ENCODE results near the gene CHTF8.

DNA sequence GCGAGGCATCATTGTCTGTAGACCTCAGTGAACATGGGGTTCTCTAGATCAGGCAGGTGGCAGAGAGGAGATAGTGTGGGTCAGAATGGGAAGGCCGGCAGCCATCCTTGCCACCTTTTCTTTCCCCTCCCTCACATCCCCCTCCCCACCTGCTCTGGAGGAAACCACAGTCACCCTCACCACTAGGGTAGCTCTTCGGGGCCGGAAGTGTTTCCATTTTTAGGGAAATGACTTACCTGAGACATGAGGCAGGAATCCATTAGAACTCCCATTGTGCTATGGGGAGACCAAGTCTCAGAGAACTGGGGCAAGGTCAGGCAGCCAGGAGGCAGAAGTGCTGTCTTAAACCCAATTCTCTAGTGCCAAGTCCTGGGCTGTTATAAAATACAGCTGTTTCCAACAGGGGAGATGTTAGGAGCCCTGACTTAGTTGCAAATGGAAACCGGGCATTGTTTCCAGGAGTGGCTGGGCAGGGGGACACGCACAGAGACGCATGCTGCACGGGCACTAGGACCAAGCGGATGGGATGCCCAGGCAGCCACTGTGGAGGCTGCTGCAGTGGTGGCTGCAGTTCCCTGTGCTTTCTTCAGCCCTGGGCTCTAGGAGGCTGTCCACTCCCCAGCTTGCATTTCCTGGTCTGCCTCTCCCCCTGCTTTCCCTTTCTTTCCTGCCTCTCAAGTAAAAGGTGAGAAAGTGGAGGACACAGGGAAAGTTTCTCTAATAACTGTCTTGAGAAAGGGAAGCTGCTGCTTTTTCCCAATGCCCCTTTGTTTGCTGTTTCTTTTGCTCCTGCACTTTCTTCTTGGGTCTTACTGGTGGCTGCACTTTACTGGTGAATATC is 24.1 kb downstream of the CHTF8 start:
- TF ChIP-seq CEBPB (IDR thresholded peaks at IDR 0.05) (no peak), EP300 (IDR thresholded peaks at IDR 0.05; ENCODE audit: borderline replicate concordance) (no peak), YY1 (IDR thresholded peaks at IDR 0.05; ENCODE audit: low read depth) (no peak), FOXM1 (IDR thresholded peaks at IDR 0.05; ENCODE audit: borderline replicate concordance, low read depth) (no peak), TEAD4 (IDR thresholded peaks at IDR 0.05) (no peak), CREB1 (IDR thresholded peaks at IDR 0.05; ENCODE audit: low read depth) (no peak), TAF1 (IDR thresholded peaks at IDR 0.05; ENCODE audit: low read depth) (no peak)
- TF ChIP-seq, protein P1, sequence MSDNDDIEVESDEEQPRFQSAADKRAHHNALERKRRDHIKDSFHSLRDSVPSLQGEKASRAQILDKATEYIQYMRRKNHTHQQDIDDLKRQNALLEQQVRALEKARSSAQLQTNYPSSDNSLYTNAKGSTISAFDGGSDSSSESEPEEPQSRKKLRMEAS (IDR thresholded peaks at IDR 0.05) = no peak
- TF ChIP-seq, protein P2, sequence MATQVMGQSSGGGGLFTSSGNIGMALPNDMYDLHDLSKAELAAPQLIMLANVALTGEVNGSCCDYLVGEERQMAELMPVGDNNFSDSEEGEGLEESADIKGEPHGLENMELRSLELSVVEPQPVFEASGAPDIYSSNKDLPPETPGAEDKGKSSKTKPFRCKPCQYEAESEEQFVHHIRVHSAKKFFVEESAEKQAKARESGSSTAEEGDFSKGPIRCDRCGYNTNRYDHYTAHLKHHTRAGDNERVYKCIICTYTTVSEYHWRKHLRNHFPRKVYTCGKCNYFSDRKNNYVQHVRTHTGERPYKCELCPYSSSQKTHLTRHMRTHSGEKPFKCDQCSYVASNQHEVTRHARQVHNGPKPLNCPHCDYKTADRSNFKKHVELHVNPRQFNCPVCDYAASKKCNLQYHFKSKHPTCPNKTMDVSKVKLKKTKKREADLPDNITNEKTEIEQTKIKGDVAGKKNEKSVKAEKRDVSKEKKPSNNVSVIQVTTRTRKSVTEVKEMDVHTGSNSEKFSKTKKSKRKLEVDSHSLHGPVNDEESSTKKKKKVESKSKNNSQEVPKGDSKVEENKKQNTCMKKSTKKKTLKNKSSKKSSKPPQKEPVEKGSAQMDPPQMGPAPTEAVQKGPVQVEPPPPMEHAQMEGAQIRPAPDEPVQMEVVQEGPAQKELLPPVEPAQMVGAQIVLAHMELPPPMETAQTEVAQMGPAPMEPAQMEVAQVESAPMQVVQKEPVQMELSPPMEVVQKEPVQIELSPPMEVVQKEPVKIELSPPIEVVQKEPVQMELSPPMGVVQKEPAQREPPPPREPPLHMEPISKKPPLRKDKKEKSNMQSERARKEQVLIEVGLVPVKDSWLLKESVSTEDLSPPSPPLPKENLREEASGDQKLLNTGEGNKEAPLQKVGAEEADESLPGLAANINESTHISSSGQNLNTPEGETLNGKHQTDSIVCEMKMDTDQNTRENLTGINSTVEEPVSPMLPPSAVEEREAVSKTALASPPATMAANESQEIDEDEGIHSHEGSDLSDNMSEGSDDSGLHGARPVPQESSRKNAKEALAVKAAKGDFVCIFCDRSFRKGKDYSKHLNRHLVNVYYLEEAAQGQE (IDR thresholded peaks at IDR 0.05; ENCODE audit: low read depth) = no peak

Measured in Ishikawa (cell line).